Keratinocyte (primary cell): Measurements from ENCODE around the gene HBZ. TPM values are rescaled to one million over a fixed set of nuclear protein-coding genes. Genes with fewer than 3 reads are reported as not detected.

Experiments used
- DNase-seq: peaks from one replicate; pipeline ENCODE4 v3.0.0-alpha.2; 2011; ENCODE audit warnings: low read depth, missing footprints, low spot score
- FAIRE-seq: peaks from 2 replicates; lab custom pipeline; 2011; peaks lifted over from hg19 to GRCh38; lab: Jason Lieb, UNC
- H2AFZ ChIP-seq: 2 replicates; pipeline ENCODE4 v1.6.0; 2012; ENCODE audit warnings: low read length, control low read depth, inconsistent platforms; ENCODE audit not compliant: control insufficient read depth
- H3K27ac ChIP-seq: 2 replicates; pipeline ENCODE4 v1.5.1; 2011; ENCODE audit warnings: low read length; ENCODE audit not compliant: control insufficient read depth, insufficient read depth
- H3K27me3 ChIP-seq: 3 replicates; pipeline ENCODE4 v1.6.0; 2011; ENCODE audit warnings: low read length; ENCODE audit not compliant: control insufficient read depth, insufficient read depth; ENCODE audit errors: extremely low read depth
- H3K36me3 ChIP-seq, 2 experiments: 2 replicates in 1 of 2; 3 replicates in 1 of 2; pipeline ENCODE4 v1.5.1; 2011; ENCODE audit warnings: low read length in 2 of 2, mild to moderate bottlenecking in 1 of 2; ENCODE audit not compliant: control insufficient read depth in 2 of 2, insufficient read depth in 2 of 2; ENCODE audit errors: extremely low read depth in 1 of 2
- H3K4me1 ChIP-seq: 3 replicates; pipeline ENCODE4 v1.5.1; 2011; ENCODE audit warnings: low read length; ENCODE audit not compliant: control insufficient read depth, insufficient read depth; ENCODE audit errors: extremely low read depth
- H3K4me2 ChIP-seq: 3 replicates; pipeline ENCODE4 v1.6.0; 2011; ENCODE audit warnings: low read depth, low read length; ENCODE audit not compliant: control insufficient read depth, insufficient read depth; ENCODE audit errors: extremely low read depth
- H3K4me3 ChIP-seq, 3 experiments: fragments of 200-600 bp in 1 of 3; sonication (generic) in 1 of 3; 2 replicates in 2 of 3; 3 replicates in 1 of 3; pipeline ENCODE4 v1.5.1; 2011 to 2016; ENCODE audit warnings: low read length in 3 of 3, mild to moderate bottlenecking in 3 of 3, control low read depth in 2 of 3, inconsistent platforms in 1 of 3, low read depth in 1 of 3, mixed read lengths in 1 of 3, mixed run types in 1 of 3, moderate library complexity in 1 of 3; ENCODE audit not compliant: control insufficient read depth in 2 of 3, insufficient read depth in 2 of 3; ENCODE audit errors: extremely low read depth in 1 of 3
- H3K79me2 ChIP-seq: 2 replicates; pipeline ENCODE4 v1.6.0; 2012; ENCODE audit warnings: low read length; ENCODE audit not compliant: control insufficient read depth, insufficient read depth
- H3K9ac ChIP-seq: 3 replicates; pipeline ENCODE4 v1.6.0; 2011; ENCODE audit warnings: low read length; ENCODE audit not compliant: control insufficient read depth, insufficient read depth; ENCODE audit errors: extremely low read depth
- H3K9me1 ChIP-seq: 3 replicates; pipeline ENCODE4 v1.6.0; 2011; ENCODE audit warnings: low read length; ENCODE audit not compliant: control insufficient read depth, insufficient read depth; ENCODE audit errors: extremely low read depth
- H3K9me3 ChIP-seq: 2 replicates; pipeline ENCODE4 v1.5.1; 2012; ENCODE audit warnings: low read depth, low read length; ENCODE audit not compliant: control insufficient read depth
- H4K20me1 ChIP-seq: 3 replicates; pipeline ENCODE4 v1.6.0; 2011; ENCODE audit warnings: low read length; ENCODE audit not compliant: control insufficient read depth, insufficient read depth; ENCODE audit errors: extremely low read depth
- CTCF ChIP-seq, 3 experiments: IDR thresholded peaks in 1 of 3; conservative IDR thresholded peaks in 1 of 3; optimal IDR thresholded peaks in 1 of 3; 2 replicates in 2 of 3; 3 replicates in 1 of 3; pipeline versions ENCODE3 to v1.5.1; 2011; ENCODE audit warnings: low read length in 3 of 3, mild to moderate bottlenecking in 3 of 3, moderate library complexity in 2 of 3, control low read depth in 1 of 3, inconsistent platforms in 1 of 3; ENCODE audit not compliant: insufficient read depth in 2 of 3; ENCODE audit errors: extremely low read depth in 1 of 3
- EZH2 ChIP-seq: IDR thresholded peaks from one replicate; pipeline ENCODE4 v1.6.1; 2012; ENCODE audit warnings: inconsistent platforms, mild to moderate bottlenecking, low read length, moderate library complexity
- dilution Hi-C: fragments of 300-500 bp; cut with MboI; formaldehyde crosslinking; loops from one replicate; pipeline ENCODE4 v1.7.0; 2020; ENCODE audit warnings: low sequenced_read_pairs; ENCODE audit not compliant: extremely low pct_ligation_motif_present
- polyA plus RNA-seq, 5 experiments: library from polyadenylated mRNA; depleted of rRNA in 3 of 5; stranded (reverse) in 3 of 5; stranded (forward) in 1 of 5; unstranded in 1 of 5; fragments of >200 nt; gene quantifications; 1 replicate in 1 of 5; 2 replicates in 3 of 5; 3 replicates in 1 of 5; pipeline versions ENCODE4 v1.2.1 to v1.2.3, GENCODE V29; 2011 to 2012; ENCODE audit warnings: missing spikeins in 2 of 5, low read depth in 1 of 5, low replicate concordance in 1 of 5

Gene HBZ
- polyA plus RNA-seq, 1 donor (not counting 4 experiments of a cell fraction or from before 2014, with no cell fraction given): not detected

GRCh38 chr16:143047-143446, 9.4 kb upstream of the HBZ start:
- dilution Hi-C loops: no loop called here
- DNase-seq: no peak
- no peak overlapping the region for H3K27ac ChIP-seq

GRCh38 chr16:143456-143855, 9.0 kb upstream of the HBZ start:
- no peak overlapping the region for H2AFZ ChIP-seq
- H3K36me3 ChIP-seq: no peaks in the 10 kb centered on the region
- no peak overlapping the region for H3K9ac ChIP-seq
- H3K27ac ChIP-seq: no peak overlapping the region
- no peaks in the 10 kb centered on the region for H3K79me2 ChIP-seq
- H3K4me3 ChIP-seq: no peak overlapping the region
- TF ChIP-seq EZH2: no peak
- no peak for TF ChIP-seq CTCF (optimal IDR thresholded peaks at IDR 0.05 in 1 of 3, IDR thresholded peaks at IDR 0.05 in 1 of 3, conservative IDR thresholded peaks at IDR 0.05 in 1 of 3; ENCODE audit: extremely low read depth in 1 of 3, insufficient read depth in 2 of 3, low read length in 3 of 3)
- H3K27me3 ChIP-seq: peaks cover under 1% of the 10 kb centered on the region
- H3K9me1 ChIP-seq: no peaks in the 10 kb centered on the region
- dilution Hi-C loops: no loop called here
- H3K9me3 ChIP-seq: no peaks in the 10 kb centered on the region
- no peaks in the 10 kb centered on the region for H3K4me1 ChIP-seq
- DNase-seq (no peak), FAIRE-seq (no peak)
- H4K20me1 ChIP-seq: no peaks in the 10 kb centered on the region
- H3K4me2 ChIP-seq: no peak overlapping the region

More at GRCh38 chr16:143047-143446, 9.4 kb upstream of the HBZ start:
- Histone ChIP-seq H3K9me1 (no peaks in the 10 kb centered on the region), H3K9me3 (no peaks in the 10 kb centered on the region), H3K4me3 (no peak overlapping the region), H3K27me3 (no peaks in the 10 kb centered on the region), H4K20me1 (no peaks in the 10 kb centered on the region), H3K79me2 (peaks cover under 1% of the 10 kb centered on the region), H3K9ac (no peak overlapping the region), H3K4me2 (no peak overlapping the region), H3K4me1 (no peaks in the 10 kb centered on the region), H3K36me3 (no peaks in the 10 kb centered on the region), H2AFZ (no peak overlapping the region)
- no peak for FAIRE-seq
- no peak for TF ChIP-seq EZH2
- TF ChIP-seq CTCF (optimal IDR thresholded peaks at IDR 0.05 in 1 of 3, IDR thresholded peaks at IDR 0.05 in 1 of 3, conservative IDR thresholded peaks at IDR 0.05 in 1 of 3; ENCODE audit: extremely low read depth in 1 of 3, insufficient read depth in 2 of 3, low read length in 3 of 3): no peak
